ENCODE data around the gene ZNF799. TPM values are rescaled to one million over a fixed set of nuclear protein-coding genes. Genes with fewer than 3 reads are reported as not detected.

The ZNF799 gene
- total RNA-seq, 1 experiment from 2014 or later = 3.6 TPM

DNA sequence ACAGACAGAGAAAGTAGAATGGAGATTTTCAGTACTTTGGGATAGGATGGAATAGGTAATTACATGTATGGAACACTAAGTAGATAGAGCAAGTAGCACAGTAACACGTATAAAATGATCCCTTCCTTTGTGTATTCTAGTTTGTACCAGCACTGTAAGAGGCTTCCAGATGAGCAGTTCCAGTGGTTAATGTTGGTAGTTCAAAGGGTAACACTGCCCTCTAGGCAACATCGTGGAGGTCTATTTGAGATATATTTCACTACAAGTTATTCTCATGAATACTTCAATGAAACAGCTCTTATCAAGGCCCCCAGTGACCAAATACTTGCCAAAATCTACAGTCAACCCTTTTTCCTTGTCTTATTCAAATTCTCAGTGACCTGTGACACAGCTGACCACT is 54.2 kb downstream of the ZNF799 start:
- no TSS peak for BruUV-seq (replicated peaks)
- no peak overlapping the region for H2AFZ ChIP-seq (ENCODE audit: low read depth, low read length, poor library complexity, severe bottlenecking)
- peak; percentile 35; the same call in 1 of the 2 replicates for TF ChIP-seq RAD21 (IDR thresholded peaks at IDR 0.05; ENCODE audit: low read depth)
- TF ChIP-seq, protein P1, sequence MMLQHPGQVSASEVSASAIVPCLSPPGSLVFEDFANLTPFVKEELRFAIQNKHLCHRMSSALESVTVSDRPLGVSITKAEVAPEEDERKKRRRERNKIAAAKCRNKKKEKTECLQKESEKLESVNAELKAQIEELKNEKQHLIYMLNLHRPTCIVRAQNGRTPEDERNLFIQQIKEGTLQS (IDR thresholded peaks at IDR 0.05) = no peak
- DNase-seq (ENCODE audit: low read depth, low spot score) (no peak), ATAC-seq (no peak)
- no peaks in the 10 kb centered on the region for H3K4me1 ChIP-seq (ENCODE audit: control insufficient read depth in 1 of 2, insufficient read depth in 2 of 2, low read length in 2 of 2)
- no peak overlapping the region for H3K4me2 ChIP-seq (ENCODE audit: low read length)
- ChIA-PET RAD21 (ENCODE audit: low non-redundant PET in 1 of 2, low total read pairs in 2 of 2, uncharacterized antibody in 2 of 2, unreplicated experiment in 2 of 2) (no interaction called here), POLR2A (no interaction called here), CTCF (no interaction called here)
- no peak overlapping the region for H3K27ac ChIP-seq (ENCODE audit: low read depth, low read length)
- no peaks in the 10 kb centered on the region for H3K36me3 ChIP-seq (ENCODE audit: control insufficient read depth in 1 of 2, insufficient read depth in 2 of 2, low read length in 2 of 2)
- H3K79me2 ChIP-seq (ENCODE audit: insufficient read depth, low read length) = no peaks in the 10 kb centered on the region
- no peaks in the 10 kb centered on the region for H3K27me3 ChIP-seq (ENCODE audit: insufficient read depth, low read length)
- peaks cover 19 to 31% of the 10 kb centered on the region in 2 experiments; a peak in 2 of 4 replicates for H3K9me3 ChIP-seq (ENCODE audit: control insufficient read depth in 1 of 2, insufficient read depth in 1 of 2, low read depth in 1 of 2, low read length in 2 of 2)
- no peak overlapping the region for H3K4me3 ChIP-seq (replicated peaks in 1 of 2; ENCODE audit: low read depth in 1 of 2, low read length in 2 of 2)
- no peaks in the 10 kb centered on the region for H3K9me2 ChIP-seq (ENCODE audit: insufficient read depth)
- no peaks in the 10 kb centered on the region for H4K20me1 ChIP-seq (ENCODE audit: insufficient read depth)
- intact Hi-C loops (cut with micrococcal nuclease) = no loop called here
- H3K9ac ChIP-seq (ENCODE audit: low read length) = no peak overlapping the region

DNA sequence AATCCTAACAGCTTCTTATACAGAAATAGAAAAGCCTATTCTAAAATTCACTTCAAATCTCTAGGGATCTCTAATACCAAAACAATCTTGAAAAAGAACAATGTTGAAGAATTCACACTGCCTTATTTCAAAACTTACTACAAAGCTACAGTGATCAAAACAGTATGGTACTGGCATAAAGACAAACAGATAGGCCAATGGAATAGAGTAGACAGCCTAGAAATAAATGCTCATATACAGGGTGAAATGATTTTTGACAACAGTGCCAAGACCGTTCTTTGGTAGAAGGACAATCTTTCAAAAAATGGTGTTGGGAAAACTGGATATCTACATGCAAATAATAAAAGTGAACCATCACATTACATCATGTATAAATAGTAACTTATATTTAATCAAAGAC is 55.9 kb downstream of the ZNF799 start:
- H3K27ac ChIP-seq (ENCODE audit: low read depth, low read length) = no peak overlapping the region
- TF ChIP-seq POLR2AphosphoS5 (IDR thresholded peaks at IDR 0.05; ENCODE audit: low read depth, low read length) (no peak), EZH2 (IDR thresholded peaks at IDR 0.05) (no peak), TCF7L2 (IDR thresholded peaks at IDR 0.05; ENCODE audit: borderline replicate concordance, extremely low read depth, insufficient read depth, insufficient read length) (no peak), SRF (IDR thresholded peaks at IDR 0.05; ENCODE audit: low read depth) (no peak), CEBPB (IDR thresholded peaks at IDR 0.05; ENCODE audit: low read depth) (no peak), SP1 (IDR thresholded peaks at IDR 0.05; ENCODE audit: low read depth) (no peak), CTCF (IDR thresholded peaks at IDR 0.05 in 2 of 3, conservative IDR thresholded peaks at IDR 0.05 in 1 of 3; ENCODE audit: borderline replicate concordance in 1 of 3, insufficient read depth in 1 of 3, low read depth in 2 of 3, low read length in 2 of 3) (no peak), CBX3 (IDR thresholded peaks at IDR 0.05; ENCODE audit: low read depth) (no peak)
- TF ChIP-seq, protein P2, sequence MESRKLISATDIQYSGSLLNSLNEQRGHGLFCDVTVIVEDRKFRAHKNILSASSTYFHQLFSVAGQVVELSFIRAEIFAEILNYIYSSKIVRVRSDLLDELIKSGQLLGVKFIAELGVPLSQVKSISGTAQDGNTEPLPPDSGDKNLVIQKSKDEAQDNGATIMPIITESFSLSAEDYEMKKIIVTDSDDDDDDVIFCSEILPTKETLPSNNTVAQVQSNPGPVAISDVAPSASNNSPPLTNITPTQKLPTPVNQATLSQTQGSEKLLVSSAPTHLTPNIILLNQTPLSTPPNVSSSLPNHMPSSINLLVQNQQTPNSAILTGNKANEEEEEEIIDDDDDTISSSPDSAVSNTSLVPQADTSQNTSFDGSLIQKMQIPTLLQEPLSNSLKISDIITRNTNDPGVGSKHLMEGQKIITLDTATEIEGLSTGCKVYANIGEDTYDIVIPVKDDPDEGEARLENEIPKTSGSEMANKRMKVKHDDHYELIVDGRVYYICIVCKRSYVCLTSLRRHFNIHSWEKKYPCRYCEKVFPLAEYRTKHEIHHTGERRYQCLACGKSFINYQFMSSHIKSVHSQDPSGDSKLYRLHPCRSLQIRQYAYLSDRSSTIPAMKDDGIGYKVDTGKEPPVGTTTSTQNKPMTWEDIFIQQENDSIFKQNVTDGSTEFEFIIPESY (IDR thresholded peaks at IDR 0.05; ENCODE audit: extremely low read depth, insufficient replicate concordance, low read length) = no peak
- TF ChIP-seq, protein P3, sequence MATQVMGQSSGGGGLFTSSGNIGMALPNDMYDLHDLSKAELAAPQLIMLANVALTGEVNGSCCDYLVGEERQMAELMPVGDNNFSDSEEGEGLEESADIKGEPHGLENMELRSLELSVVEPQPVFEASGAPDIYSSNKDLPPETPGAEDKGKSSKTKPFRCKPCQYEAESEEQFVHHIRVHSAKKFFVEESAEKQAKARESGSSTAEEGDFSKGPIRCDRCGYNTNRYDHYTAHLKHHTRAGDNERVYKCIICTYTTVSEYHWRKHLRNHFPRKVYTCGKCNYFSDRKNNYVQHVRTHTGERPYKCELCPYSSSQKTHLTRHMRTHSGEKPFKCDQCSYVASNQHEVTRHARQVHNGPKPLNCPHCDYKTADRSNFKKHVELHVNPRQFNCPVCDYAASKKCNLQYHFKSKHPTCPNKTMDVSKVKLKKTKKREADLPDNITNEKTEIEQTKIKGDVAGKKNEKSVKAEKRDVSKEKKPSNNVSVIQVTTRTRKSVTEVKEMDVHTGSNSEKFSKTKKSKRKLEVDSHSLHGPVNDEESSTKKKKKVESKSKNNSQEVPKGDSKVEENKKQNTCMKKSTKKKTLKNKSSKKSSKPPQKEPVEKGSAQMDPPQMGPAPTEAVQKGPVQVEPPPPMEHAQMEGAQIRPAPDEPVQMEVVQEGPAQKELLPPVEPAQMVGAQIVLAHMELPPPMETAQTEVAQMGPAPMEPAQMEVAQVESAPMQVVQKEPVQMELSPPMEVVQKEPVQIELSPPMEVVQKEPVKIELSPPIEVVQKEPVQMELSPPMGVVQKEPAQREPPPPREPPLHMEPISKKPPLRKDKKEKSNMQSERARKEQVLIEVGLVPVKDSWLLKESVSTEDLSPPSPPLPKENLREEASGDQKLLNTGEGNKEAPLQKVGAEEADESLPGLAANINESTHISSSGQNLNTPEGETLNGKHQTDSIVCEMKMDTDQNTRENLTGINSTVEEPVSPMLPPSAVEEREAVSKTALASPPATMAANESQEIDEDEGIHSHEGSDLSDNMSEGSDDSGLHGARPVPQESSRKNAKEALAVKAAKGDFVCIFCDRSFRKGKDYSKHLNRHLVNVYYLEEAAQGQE (IDR thresholded peaks at IDR 0.05; ENCODE audit: low read depth) = no peak
- TF ChIP-seq, protein P1 (IDR thresholded peaks at IDR 0.05) = no peak

More for the DNA sequence above, 55.9 kb downstream of the ZNF799 start:
- Histone ChIP-seq H3K36me3 (ENCODE audit: control insufficient read depth in 1 of 2, insufficient read depth in 2 of 2, low read length in 2 of 2) (no peaks in the 10 kb centered on the region), H3K9me2 (ENCODE audit: insufficient read depth) (no peaks in the 10 kb centered on the region), H3K9me3 (ENCODE audit: control insufficient read depth in 1 of 2, insufficient read depth in 1 of 2, low read depth in 1 of 2, low read length in 2 of 2) (peaks cover 15 to 19% of the 10 kb centered on the region in 2 experiments; a peak in 2 of 4 replicates), H3K4me3 (replicated peaks in 1 of 2; ENCODE audit: low read depth in 1 of 2, low read length in 2 of 2) (no peak overlapping the region), H3K79me2 (ENCODE audit: insufficient read depth, low read length) (no peaks in the 10 kb centered on the region), H3K4me1 (ENCODE audit: control insufficient read depth in 1 of 2, insufficient read depth in 2 of 2, low read length in 2 of 2) (no peaks in the 10 kb centered on the region), H4K20me1 (ENCODE audit: insufficient read depth) (no peaks in the 10 kb centered on the region), H3K9ac (ENCODE audit: low read length) (no peak overlapping the region), H3K27me3 (ENCODE audit: insufficient read depth, low read length) (no peaks in the 10 kb centered on the region), H2AFZ (ENCODE audit: low read depth, low read length, poor library complexity, severe bottlenecking) (no peak overlapping the region), H3K4me2 (ENCODE audit: low read length) (no peak overlapping the region)
- DNase-seq (ENCODE audit: low read depth, low spot score) (no peak), ATAC-seq (no peak)
- CTCF ChIA-PET = no interaction called here
- RAD21 ChIA-PET (ENCODE audit: low non-redundant PET in 1 of 2, low total read pairs in 2 of 2, uncharacterized antibody in 2 of 2, unreplicated experiment in 2 of 2) = no interaction called here
- intact Hi-C loops (cut with micrococcal nuclease) = no loop called here
- no TSS peak for BruUV-seq (replicated peaks)
- POLR2A ChIA-PET = no interaction called here

All from HCT116 (cell line).